H1 (cell line): ENCODE results near the gene PITPNC1. TPM values are rescaled to one million over a fixed set of nuclear protein-coding genes. Genes with fewer than 3 reads are reported as not detected.

ENCODE experiments used
- BRCA1 ChIP-seq: IDR thresholded peaks from 2 replicates; pipeline ENCODE4 v1.6.1; 2012; ENCODE audit warnings: low read depth, low read length, improper control_type of control experiment
- CHD2 ChIP-seq: IDR thresholded peaks from 2 replicates; pipeline ENCODE4 v1.6.1; 2012; ENCODE audit warnings: low read length, improper control_type of control experiment
- CTCF ChIP-seq, 3 experiments: IDR thresholded peaks; 1 replicate in 2 of 3; 2 replicates in 1 of 3; pipeline versions ENCODE4 v1.5.1 to v1.6.1; 2011; ENCODE audit warnings: low read length in 3 of 3, mild to moderate bottlenecking in 3 of 3, inconsistent platforms in 2 of 3, low read depth in 1 of 3, moderate library complexity in 1 of 3; ENCODE audit not compliant: insufficient read depth in 1 of 3; ENCODE audit errors: control extremely low read depth in 1 of 3
- FOSL1 ChIP-seq: IDR thresholded peaks from 2 replicates; pipeline ENCODE4 v1.6.1; 2011; ENCODE audit warnings: mild to moderate bottlenecking, low read depth, low read length, moderate library complexity; ENCODE audit not compliant: insufficient read depth
- NRF1 ChIP-seq: IDR thresholded peaks from 2 replicates; pipeline ENCODE4 v1.6.1; 2011; ENCODE audit warnings: mild to moderate bottlenecking, low read depth, low read length, improper control_type of control experiment
- PHF8 ChIP-seq: fragments of 200-600 bp; sonication (generic); conservative IDR thresholded peaks from 2 replicates; pipeline ENCODE4 v1.7.1; 2012; ENCODE audit warnings: low read depth, mild to moderate bottlenecking, inconsistent platforms, low read length, moderate library complexity
- SP1 ChIP-seq: IDR thresholded peaks from 2 replicates; pipeline ENCODE4 v1.6.1; 2011; ENCODE audit warnings: low read depth, low read length
- SP2 ChIP-seq: IDR thresholded peaks from 2 replicates; pipeline ENCODE4 v1.6.1; 2012; ENCODE audit warnings: mild to moderate bottlenecking, low read length, inconsistent platforms
- polyA plus RNA-seq, 7 experiments: library from polyadenylated mRNA; depleted of rRNA in 3 of 7; stranded (reverse) in 5 of 7; unstranded in 2 of 7; fragments of >200 nt in 5 of 7; fragments of 200-250 nt in 2 of 7; gene quantifications; 1 replicate in 5 of 7; 2 replicates in 1 of 7; 4 replicates in 1 of 7; pipeline versions ENCODE4 v1.2.1 to v1.2.3, GENCODE V29; 2011 to 2013; ENCODE audit warnings: missing spikeins in 2 of 7, mixed read lengths in 2 of 7
- total RNA-seq: library from RNA; stranded (reverse); fragmentation: NEBNext Ultra II Directional; extraction: Animal tissue kit (Norgen Biotek cat#: 25700); gene quantifications from 2 replicates; pipeline ENCODE4 v1.2.1, GENCODE V29; 2021

PITPNC1 gene
- total and polyA plus RNA-seq, 2 of the 8 experiments (the other 6 are each of a cell fraction or from before 2014, with no cell fraction given), result 17.6 to 54.7 TPM

DNA sequence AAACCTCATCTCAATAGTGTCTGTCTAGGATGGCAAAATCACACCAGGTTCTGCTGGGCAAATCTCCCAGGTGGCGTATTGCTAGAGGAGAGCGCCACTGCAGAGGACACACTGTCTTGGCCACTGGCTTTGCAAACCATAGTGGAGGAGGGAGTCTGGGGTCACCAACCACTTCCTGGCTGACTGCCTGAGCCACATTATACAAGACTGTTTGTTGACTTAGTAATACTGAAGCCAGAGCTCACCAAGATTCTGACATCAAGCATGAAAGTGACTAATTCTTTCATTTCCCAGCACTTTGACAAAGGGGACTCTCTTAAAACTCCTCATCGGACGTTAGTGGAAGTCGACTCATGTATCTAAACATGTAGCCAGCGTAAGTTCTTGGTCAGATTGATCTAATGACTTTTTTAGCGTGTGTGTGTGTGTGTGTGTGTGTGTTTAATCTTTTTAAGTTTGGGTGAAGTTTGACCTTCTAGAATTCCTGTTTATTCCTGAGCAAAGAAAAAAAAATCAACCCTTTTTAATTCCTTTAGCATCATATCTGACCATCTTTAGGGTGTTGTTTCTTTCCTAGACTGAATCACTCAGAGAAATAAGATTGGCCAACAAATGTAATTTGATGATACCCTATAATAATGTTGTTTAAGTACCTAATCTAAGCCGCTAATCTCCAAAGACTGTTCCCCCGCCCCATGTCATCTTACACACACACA is 13.7 kb downstream of the PITPNC1 start (continued):
- TF ChIP-seq CTCF (IDR thresholded peaks at IDR 0.05; ENCODE audit: control extremely low read depth in 1 of 3, insufficient read depth in 1 of 3, low read depth in 1 of 3, low read length in 3 of 3) (no peak), FOSL1 (no peak), NRF1 (no peak), PHF8 (no peak), BRCA1 (no peak), SP1 (no peak), CHD2 (no peak), SP2 (no peak)
- TF ChIP-seq, all 59 proteins: peak for 0
